Neural progenitor cell (in vitro differentiated cells): ENCODE results near the gene SEMA4D.

Experiments
- EZH2 ChIP-seq: fragments of 200-600 bp; sonication (generic); IDR thresholded peaks from 2 replicates; pipeline ENCODE4 v1.6.1; 2017; ENCODE audit warnings: antibody characterized with exemption, mild to moderate bottlenecking, moderate library complexity
- EZH2phosphoT487 ChIP-seq: fragments of 200-600 bp; sonication (generic); IDR thresholded peaks from 2 replicates; pipeline ENCODE4 v1.6.1; 2017; ENCODE audit warnings: antibody characterized with exemption
- TF ChIP-seq, protein P1 (sequence below): fragments of 200-600 bp; sonication (generic); IDR thresholded peaks from 2 replicates; pipeline ENCODE4 v1.5.1; 2017; ENCODE audit warnings: antibody characterized with exemption, mild to moderate bottlenecking

DNA sequence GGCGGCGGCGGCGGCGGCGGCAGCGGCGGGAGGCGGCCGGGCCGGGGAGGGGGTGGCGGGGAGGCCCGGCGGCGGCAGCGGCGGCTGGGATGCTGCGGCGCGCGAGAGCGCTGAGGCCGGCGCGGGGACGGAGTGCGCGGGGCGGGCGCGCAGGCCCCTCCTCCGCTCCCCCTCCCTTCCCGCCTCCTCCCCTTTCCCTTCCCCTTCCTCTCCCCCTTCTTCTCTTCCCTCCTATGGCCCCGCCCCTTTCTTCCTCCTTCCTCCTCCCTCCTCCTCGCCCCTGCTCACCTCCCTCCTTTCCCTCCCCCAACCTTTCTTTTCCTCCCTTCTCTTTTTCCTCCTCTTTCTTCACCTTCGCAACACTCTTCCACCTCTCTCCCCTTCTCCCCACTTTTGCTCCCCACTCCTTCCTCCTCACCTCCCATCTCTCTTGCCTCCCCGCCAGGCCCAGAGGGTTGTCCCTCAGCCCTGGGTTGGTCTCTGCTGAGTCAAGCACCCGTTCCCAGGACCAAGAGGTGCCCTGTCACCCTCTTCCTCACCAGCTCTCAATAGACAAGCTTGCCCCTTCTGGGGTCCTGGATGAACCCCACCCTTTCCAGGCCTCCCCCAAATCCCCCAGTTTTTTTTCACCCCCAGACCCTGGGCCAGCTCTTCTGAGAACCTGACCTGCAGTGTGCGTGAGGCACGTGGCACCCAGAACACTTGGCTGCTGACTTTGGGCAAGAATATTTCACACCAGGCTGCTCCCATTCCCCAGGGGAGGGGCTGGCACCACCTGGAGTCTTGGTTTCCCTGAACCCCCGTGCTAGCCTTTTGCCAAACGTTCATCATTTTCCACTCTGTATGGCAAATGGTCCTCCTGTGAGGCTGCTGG is at the start of gene SEMA4D:
- TF ChIP-seq, protein P1, sequence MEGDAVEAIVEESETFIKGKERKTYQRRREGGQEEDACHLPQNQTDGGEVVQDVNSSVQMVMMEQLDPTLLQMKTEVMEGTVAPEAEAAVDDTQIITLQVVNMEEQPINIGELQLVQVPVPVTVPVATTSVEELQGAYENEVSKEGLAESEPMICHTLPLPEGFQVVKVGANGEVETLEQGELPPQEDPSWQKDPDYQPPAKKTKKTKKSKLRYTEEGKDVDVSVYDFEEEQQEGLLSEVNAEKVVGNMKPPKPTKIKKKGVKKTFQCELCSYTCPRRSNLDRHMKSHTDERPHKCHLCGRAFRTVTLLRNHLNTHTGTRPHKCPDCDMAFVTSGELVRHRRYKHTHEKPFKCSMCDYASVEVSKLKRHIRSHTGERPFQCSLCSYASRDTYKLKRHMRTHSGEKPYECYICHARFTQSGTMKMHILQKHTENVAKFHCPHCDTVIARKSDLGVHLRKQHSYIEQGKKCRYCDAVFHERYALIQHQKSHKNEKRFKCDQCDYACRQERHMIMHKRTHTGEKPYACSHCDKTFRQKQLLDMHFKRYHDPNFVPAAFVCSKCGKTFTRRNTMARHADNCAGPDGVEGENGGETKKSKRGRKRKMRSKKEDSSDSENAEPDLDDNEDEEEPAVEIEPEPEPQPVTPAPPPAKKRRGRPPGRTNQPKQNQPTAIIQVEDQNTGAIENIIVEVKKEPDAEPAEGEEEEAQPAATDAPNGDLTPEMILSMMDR: no peak
- TF ChIP-seq EZH2: no peak
- no peak for TF ChIP-seq EZH2phosphoT487
